Measurements from ENCODE around the gene ATP4B. TPM values are rescaled to one million over a fixed set of nuclear protein-coding genes. Genes with fewer than 3 reads are reported as not detected.

The ATP4B gene
- total RNA-seq, 1 experiment from 2014 or later = not detected

DNA sequence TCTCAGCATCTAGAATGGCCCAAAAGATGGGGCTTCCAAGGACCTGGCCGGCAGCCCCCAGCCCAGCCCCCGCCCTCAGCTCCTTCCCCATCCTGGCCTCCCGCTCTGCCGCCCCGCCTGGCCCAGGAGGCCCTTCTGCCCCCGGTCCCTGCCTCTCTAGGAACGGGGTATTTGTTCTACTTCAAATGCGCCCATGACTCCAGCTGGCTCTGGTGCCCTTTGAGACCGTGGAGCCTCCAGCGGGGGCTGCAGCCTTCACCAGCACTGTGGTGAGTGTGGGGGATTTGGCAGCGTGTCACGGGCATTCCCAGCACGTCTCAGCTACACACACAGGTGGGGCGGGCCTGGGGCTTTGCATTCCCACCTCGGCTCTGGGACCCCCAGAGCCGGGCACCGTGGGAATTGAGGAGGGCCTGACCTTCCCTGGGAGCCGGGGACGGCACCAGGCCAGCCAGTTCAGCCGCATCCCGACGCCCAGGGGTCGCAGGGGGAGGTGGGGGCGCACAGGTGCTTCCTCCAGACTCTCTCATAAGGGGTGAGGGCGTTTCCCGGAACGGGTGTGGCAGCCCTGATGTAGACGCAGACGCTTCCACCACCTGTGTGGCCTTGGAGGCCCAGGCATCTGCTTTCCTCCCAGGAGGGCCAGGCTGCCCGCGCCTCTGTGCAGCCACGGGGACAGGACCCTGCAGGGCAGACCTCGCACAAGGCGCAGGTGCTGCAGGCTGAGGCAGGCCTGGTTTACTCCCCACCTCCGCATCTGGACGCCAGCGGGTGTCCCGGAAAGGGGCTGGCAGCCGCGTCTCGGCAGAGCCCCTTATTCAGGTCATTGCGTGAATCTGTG is 947 bp downstream of the ATP4B start:
- H4K20me1 ChIP-seq (ENCODE audit: insufficient read depth) = no peaks in the 10 kb centered on the region
- no peaks in the 10 kb centered on the region for H3K79me2 ChIP-seq (ENCODE audit: insufficient read depth, low read length)
- DNase-seq (ENCODE audit: low read depth, low spot score) (no peak), ATAC-seq (no peak)
- H3K9me3 ChIP-seq (ENCODE audit: control insufficient read depth in 1 of 2, insufficient read depth in 1 of 2, low read depth in 1 of 2, low read length in 2 of 2) = no peaks in the 10 kb centered on the region
- BruUV-seq (replicated peaks) = no TSS peak
- H3K4me2 ChIP-seq (ENCODE audit: low read length) = no peak overlapping the region
- no peaks in the 10 kb centered on the region for H3K4me1 ChIP-seq (ENCODE audit: control insufficient read depth in 1 of 2, insufficient read depth in 2 of 2, low read length in 2 of 2)
- no peaks in the 10 kb centered on the region for H3K9me2 ChIP-seq (ENCODE audit: insufficient read depth)
- no peaks in the 10 kb centered on the region for H3K36me3 ChIP-seq (ENCODE audit: control insufficient read depth in 1 of 2, insufficient read depth in 2 of 2, low read length in 2 of 2)
- ChIA-PET POLR2A (no interaction called here), CTCF (no interaction called here), RAD21 (ENCODE audit: low non-redundant PET in 1 of 2, low total read pairs in 2 of 2, uncharacterized antibody in 2 of 2, unreplicated experiment in 2 of 2) (no interaction called here)
- no peak overlapping the region for H3K27ac ChIP-seq (ENCODE audit: low read depth, low read length)
- TF ChIP-seq TCF7L2 (IDR thresholded peaks at IDR 0.05; ENCODE audit: borderline replicate concordance, extremely low read depth, insufficient read depth, insufficient read length) (no peak), EZH2phosphoT487 (IDR thresholded peaks at IDR 0.05; ENCODE audit: borderline replicate concordance) (no peak), SP1 (IDR thresholded peaks at IDR 0.05; ENCODE audit: low read depth) (no peak), FOSL1 (IDR thresholded peaks at IDR 0.05; ENCODE audit: low read depth) (no peak), SRF (IDR thresholded peaks at IDR 0.05; ENCODE audit: low read depth) (no peak), ZFX (IDR thresholded peaks at IDR 0.05) (no peak), EGR1 (IDR thresholded peaks at IDR 0.05; ENCODE audit: low read depth) (no peak), CBX3 (IDR thresholded peaks at IDR 0.05; ENCODE audit: low read depth) (no peak), CEBPB (IDR thresholded peaks at IDR 0.05; ENCODE audit: low read depth) (no peak), ZNF274 (IDR thresholded peaks at IDR 0.05; ENCODE audit: low read depth, low read length) (no peak), RAD21 (IDR thresholded peaks at IDR 0.05; ENCODE audit: low read depth) (no peak), MAX (IDR thresholded peaks at IDR 0.05) (no peak), ELF1 (IDR thresholded peaks at IDR 0.05; ENCODE audit: borderline replicate concordance, low read depth) (no peak)
- TF ChIP-seq, protein P1, sequence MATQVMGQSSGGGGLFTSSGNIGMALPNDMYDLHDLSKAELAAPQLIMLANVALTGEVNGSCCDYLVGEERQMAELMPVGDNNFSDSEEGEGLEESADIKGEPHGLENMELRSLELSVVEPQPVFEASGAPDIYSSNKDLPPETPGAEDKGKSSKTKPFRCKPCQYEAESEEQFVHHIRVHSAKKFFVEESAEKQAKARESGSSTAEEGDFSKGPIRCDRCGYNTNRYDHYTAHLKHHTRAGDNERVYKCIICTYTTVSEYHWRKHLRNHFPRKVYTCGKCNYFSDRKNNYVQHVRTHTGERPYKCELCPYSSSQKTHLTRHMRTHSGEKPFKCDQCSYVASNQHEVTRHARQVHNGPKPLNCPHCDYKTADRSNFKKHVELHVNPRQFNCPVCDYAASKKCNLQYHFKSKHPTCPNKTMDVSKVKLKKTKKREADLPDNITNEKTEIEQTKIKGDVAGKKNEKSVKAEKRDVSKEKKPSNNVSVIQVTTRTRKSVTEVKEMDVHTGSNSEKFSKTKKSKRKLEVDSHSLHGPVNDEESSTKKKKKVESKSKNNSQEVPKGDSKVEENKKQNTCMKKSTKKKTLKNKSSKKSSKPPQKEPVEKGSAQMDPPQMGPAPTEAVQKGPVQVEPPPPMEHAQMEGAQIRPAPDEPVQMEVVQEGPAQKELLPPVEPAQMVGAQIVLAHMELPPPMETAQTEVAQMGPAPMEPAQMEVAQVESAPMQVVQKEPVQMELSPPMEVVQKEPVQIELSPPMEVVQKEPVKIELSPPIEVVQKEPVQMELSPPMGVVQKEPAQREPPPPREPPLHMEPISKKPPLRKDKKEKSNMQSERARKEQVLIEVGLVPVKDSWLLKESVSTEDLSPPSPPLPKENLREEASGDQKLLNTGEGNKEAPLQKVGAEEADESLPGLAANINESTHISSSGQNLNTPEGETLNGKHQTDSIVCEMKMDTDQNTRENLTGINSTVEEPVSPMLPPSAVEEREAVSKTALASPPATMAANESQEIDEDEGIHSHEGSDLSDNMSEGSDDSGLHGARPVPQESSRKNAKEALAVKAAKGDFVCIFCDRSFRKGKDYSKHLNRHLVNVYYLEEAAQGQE (IDR thresholded peaks at IDR 0.05; ENCODE audit: low read depth) = no peak
- TF ChIP-seq, protein P2, sequence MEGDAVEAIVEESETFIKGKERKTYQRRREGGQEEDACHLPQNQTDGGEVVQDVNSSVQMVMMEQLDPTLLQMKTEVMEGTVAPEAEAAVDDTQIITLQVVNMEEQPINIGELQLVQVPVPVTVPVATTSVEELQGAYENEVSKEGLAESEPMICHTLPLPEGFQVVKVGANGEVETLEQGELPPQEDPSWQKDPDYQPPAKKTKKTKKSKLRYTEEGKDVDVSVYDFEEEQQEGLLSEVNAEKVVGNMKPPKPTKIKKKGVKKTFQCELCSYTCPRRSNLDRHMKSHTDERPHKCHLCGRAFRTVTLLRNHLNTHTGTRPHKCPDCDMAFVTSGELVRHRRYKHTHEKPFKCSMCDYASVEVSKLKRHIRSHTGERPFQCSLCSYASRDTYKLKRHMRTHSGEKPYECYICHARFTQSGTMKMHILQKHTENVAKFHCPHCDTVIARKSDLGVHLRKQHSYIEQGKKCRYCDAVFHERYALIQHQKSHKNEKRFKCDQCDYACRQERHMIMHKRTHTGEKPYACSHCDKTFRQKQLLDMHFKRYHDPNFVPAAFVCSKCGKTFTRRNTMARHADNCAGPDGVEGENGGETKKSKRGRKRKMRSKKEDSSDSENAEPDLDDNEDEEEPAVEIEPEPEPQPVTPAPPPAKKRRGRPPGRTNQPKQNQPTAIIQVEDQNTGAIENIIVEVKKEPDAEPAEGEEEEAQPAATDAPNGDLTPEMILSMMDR (IDR thresholded peaks at IDR 0.05 in 2 of 3, conservative IDR thresholded peaks at IDR 0.05 in 1 of 3; ENCODE audit: borderline replicate concordance in 1 of 3, insufficient read depth in 1 of 3, low read depth in 2 of 3, low read length in 2 of 3) = no peak
- TF ChIP-seq, protein P3, sequence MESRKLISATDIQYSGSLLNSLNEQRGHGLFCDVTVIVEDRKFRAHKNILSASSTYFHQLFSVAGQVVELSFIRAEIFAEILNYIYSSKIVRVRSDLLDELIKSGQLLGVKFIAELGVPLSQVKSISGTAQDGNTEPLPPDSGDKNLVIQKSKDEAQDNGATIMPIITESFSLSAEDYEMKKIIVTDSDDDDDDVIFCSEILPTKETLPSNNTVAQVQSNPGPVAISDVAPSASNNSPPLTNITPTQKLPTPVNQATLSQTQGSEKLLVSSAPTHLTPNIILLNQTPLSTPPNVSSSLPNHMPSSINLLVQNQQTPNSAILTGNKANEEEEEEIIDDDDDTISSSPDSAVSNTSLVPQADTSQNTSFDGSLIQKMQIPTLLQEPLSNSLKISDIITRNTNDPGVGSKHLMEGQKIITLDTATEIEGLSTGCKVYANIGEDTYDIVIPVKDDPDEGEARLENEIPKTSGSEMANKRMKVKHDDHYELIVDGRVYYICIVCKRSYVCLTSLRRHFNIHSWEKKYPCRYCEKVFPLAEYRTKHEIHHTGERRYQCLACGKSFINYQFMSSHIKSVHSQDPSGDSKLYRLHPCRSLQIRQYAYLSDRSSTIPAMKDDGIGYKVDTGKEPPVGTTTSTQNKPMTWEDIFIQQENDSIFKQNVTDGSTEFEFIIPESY (IDR thresholded peaks at IDR 0.05; ENCODE audit: extremely low read depth, insufficient replicate concordance, low read length) = no peak
- no peak overlapping the region for H3K4me3 ChIP-seq (replicated peaks in 1 of 2; ENCODE audit: low read depth in 1 of 2, low read length in 2 of 2)
- intact Hi-C loops (cut with micrococcal nuclease) = no loop called here
- no peak overlapping the region for H2AFZ ChIP-seq (ENCODE audit: low read depth, low read length, poor library complexity, severe bottlenecking)
- H3K9ac ChIP-seq (ENCODE audit: low read length) = no peak overlapping the region
- H3K27me3 ChIP-seq (ENCODE audit: insufficient read depth, low read length) = no peaks in the 10 kb centered on the region
